ENCODE measurements around the gene HMCN1.
"Not testable (repeated sequence)": the region's sequence is repeated elsewhere in the genome, so short reads cannot be mapped to it uniquely, and the experiment has no call there.

Gene HMCN1

DNA sequence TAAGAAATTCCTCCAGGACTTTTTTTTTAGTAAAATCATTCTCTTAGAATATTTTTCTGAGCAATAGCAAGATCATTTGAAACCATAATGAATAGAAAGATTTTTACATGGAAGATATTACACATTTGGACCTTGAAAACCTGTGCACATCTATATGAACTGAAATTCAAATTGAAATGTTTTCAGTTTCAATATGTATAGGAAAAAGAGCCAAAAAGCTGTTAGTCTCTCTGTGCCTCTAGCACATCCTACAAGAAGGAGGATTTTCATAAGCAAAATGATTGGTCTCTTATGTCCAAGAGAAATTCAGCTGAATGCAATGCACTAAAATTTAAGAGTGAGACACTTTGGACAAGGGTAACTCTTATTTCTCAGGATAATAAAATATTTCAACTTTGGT, 8.2 kb downstream of the HMCN1 start:
- DNase-seq, result no peak

DNA sequence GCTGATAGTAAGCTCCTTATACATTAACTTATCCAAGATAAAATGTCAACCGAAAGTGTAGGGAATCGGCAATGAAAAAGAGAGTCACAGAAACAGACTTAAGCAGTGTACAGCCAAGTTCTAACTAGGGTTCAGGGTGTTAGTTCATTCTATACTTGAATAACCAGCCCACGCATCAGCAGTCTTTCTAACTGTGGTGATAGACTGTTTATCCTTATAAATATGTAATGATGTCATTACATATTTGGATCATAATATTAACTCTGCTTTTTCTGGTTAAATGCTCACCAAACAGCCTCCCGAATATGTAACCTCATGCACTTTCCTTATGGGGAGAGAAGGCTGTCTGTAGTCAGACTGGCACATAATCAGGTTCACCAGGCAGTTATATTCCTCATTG, 11.0 kb downstream of the HMCN1 start:
- no peak for DNase-seq

- DNase-seq, result peak; percentile 17
These were observed 24.9 kb downstream of the HMCN1 start for GRCh38 chr1:185759061-185759460.

DNA sequence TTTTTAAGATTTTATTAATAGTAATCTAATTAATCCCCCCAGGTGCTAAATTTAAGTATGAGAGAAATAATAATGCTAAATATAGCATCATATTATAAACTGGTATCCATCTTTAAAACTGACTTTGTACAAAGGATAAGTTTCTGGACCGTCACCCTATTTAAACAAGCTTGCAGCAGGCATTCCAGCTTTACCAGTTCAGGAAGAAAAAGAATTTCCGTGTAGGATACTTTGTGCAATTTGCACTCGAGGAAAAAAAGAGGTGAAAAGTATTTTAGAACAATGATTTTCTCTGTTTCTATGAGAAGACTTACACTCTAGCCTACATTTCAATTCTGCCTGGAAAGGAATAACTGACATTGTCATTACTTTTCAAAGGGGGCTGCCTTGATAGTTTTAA, 27.6 kb downstream of the HMCN1 start:
- DNase-seq, result no peak

DNA sequence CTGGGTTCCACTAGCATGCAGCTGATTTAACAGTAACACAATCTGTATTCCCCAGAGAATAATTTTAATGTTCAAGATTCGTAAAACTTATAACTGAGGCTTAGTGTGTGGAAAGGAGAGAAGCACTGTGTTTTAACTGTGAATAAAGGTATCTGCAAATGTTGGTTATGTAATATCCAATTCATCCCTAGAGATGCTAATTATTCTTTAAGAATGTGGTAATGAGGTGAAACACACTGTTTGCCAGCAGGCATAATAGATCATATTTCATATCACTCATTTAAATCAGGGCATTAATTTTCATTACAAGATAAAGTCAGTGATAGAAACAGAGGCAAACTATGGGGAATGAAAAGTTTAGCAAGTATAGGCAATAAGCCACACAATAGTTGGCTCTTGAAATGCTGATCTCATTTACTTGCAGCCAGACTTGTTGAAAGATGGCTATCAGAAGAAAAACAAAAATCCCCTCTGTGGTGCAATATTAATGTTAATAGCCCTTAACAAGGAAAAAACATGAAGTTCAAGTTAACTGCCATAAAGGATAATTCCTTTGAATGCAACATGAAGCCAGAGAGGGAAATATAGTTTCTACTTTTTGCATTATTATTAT, 33.4 kb downstream of the HMCN1 start:
- DNase-seq, result no peak

GRCh38 chr1:185768371-185768770, 34.2 kb downstream of the HMCN1 start:
- DNase-seq, result no peak

DNA sequence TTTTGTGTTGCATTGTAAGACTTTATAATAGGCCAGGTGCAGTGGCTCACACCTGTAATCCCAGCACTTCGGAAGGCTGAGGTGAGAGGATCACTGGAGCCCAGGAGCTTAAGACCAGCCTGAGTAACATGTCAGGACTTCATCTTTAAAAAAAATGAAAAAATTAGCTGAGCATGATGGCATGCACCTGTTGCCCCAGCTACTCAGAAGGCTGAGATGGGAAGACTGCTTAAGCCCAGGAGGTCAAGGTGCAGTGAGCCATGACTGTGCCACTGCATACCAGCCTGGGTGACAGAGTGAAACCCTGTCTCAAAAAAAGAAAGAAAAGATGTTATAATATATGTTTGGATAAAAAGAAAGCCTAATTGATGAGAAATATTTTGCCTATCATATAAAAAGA, 34.9 kb downstream of the HMCN1 start:
- no peak for DNase-seq

GRCh38 chr1:185774394-185774793, 40.2 kb downstream of the HMCN1 start:
- DNase-seq, result no peak

GRCh38 chr1:185775501-185775900, 41.3 kb downstream of the HMCN1 start:
- DNase-seq, result peak; percentile 82

DNA sequence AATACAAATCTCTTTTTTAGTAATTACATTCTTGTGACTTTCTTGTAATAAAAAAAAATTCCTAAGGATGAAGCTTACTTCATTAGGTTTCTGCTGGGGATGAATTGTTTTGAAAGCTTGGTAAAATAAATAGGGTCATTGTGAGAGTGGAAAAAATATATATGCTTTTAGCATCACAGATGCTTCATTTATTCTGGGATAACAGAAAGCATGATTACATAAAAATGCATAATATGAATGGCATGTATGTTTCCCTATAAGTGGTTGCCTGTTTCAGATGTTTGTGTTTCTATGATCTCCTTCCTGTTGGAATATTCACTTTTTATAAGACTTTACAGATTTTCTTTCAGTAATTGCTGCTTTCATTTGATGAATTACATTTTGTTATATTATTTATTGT, 42.3 kb downstream of the HMCN1 start:
- DNase-seq, result no peak

GRCh38 chr1:185783860-185784259, 49.7 kb downstream of the HMCN1 start:
- not testable (repeated sequence) for DNase-seq

GRCh38 chr1:185785586-185785985, 51.4 kb downstream of the HMCN1 start:
- no peak for DNase-seq

- no peak for DNase-seq
These were observed 52.3 kb downstream of the HMCN1 start for GRCh38 chr1:185786524-185786923.

DNA sequence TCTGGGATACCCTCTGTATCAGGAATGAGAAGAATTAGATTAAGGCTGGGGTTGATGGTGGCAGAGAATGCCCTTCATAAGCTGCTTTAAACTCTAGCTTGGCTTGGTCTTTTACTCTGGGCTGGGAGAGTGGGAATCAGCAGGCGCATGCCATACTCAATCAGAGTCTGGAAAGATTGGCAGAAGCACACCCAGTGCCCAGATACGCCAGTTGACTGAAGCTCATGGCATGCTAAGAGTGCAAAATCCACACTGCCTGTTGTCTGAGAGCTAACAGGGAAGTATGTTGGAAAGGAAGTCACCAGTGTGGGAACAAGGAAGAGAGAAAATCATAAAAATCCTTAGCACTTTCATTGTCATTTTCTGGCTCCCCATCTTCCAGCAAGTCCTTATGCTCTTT, 53.0 kb downstream of the HMCN1 start:
- no peak for DNase-seq

- DNase-seq, result no peak
These were observed 54.2 kb downstream of the HMCN1 start for GRCh38 chr1:185788386-185788785.

- DNase-seq, result no peak
These were observed 55.5 kb downstream of the HMCN1 start for GRCh38 chr1:185789501-185790193.

DNA sequence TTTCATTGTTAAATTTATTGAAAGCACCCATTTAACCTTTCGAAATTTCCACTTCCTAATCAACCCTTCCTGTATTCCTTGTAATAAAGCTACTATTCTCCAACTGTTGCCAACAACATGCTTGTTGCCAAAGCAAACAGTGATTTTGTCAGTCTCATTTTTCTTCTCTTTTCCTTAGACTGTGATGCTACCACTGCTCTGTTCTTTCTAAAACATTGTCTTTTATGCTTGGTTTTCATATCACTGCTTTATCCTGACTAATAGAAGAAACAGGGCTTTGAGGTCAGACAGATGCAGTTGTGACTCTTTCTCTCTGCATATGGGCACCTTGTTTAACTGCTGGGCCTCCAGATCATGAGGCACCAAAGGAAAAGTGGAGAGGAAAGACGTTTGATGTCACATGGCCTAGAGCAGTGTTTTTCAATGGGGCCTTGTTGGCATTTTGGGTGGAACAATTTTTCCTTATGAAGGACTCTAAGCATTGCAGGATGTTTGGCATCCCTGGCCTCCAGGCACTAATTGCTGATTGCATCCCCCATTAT, 56.1 kb downstream of the HMCN1 start:
- no peak for DNase-seq

DNA sequence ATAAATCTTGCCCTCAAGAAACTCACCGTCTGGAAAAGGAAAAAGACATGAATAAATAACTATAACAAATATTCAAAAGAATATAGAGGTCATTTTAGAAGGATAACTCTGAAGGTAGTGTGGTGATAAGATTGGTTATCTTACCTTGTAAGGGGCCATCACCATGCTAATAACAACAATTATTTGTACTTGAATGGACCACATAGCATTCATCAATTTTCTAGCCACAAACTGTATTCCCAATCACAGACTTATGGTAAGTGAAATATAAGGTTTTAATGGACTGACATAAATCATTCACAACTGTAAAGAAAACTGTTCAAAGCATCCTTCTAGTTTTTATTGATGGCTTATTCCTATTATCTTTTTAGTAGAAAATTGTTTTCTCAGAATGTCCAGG, 57.8 kb downstream of the HMCN1 start:
- no peak for DNase-seq

DNA sequence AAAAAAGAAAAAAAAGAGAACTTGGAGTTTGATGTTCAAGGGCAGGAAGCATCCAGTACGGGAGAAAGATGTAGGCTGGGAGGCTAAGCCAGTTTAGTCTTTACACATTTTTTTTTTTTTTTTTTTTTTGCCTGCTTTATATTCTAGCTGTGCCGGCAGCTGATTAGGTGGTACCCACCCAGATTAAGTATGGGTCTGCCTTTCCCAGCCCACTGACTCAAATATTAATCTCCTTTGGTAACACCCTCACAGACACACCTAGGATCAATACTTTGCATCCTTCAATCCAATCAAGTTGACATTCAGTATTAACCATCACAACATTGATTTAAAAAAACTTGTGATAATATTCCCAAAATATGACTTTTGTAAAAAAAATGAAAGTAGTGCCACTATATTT, 60.3 kb downstream of the HMCN1 start:
- not testable (repeated sequence) for DNase-seq

DNA sequence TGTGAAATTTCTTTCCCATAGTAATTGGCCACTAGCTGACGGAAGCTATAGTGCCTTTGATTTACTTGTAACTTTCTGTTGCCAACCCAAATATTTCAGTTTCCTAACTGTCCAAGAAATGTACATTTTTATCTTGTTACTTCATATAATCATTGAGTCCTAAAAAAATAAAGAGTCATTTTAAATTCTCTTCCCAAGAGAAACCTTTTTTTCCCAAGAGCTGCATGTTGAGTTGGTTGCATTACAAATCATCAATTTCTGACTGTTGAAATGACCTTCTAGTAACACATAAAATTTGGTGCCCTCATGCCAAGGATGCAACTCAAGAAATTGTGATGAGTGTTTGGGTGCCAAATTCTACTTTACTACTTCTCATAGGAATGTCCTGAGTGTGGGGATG, 61.0 kb downstream of the HMCN1 start:
- DNase-seq, result no peak

DNA sequence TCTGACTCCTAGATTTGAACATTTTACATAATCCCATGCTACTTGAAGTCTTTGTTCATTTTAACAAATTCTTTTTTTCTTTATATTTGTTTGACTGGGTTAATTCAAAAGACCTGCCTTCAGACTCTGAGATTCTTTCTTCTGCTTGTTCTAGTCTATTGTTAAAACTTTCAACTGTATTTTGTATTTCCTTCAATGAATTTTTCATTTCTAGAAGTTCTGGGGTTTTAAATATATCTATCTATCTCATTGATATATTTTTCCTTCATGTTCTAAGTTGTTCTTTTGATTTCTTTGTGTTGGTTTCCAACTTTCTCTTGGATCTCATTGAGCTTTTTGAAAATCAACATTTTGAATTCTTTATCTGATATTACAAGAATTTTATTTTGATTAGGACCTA, 64.3 kb downstream of the HMCN1 start:
- DNase-seq, result no peak

DNA sequence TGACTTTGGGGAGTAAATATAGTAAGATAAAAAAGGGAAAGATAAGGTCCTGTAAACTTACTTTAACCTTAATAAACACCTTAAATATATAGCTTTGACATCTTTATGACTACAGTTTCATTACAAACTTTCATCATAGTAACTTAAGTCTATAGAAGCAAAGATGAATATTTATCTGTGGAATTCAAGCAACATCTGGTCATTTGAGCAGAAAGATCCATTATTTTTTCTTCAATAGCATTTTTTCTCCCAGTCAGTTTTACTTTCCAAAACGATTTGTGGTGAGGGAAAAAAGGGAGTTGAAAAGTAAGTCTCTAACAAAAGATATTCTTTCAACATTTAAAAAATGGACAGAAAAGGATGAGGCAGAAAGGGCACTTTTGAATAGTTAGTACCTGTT, 69.0 kb downstream of the HMCN1 start:
- no peak for DNase-seq

GRCh38 chr1:185804206-185804605, 70.0 kb downstream of the HMCN1 start:
- no peak for DNase-seq

DNA sequence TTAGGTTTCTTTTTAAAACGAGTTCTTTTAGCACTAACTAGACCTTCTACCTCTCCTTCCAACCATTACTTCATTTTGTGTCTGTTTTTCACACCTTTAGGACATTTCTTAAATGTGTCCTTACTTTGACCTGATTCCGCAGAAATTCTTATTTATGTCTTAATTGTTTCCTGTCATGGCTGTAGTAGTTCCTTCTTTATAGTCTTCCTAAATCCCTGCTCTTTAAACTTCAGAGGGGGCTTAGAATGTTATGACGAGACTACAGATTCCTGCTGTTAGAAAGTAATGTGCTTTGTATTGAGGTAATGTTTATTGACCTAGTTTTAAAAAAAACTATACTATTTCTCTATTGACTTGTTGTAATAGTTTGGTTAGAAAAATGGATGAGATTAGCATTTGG, 70.4 kb downstream of the HMCN1 start:
- DNase-seq, result no peak

GRCh38 chr1:185807275-185807674, 73.1 kb downstream of the HMCN1 start:
- DNase-seq, result no peak
